ENCODE measurements around the gene MPP4. TPM values are rescaled to one million over a fixed set of nuclear protein-coding genes. Genes with fewer than 3 reads are reported as not detected.

MPP4 gene
- total RNA-seq, 1 donor from 2014 or later: 2.9 TPM

- Histone ChIP-seq H3K27ac (ENCODE audit: low read depth, low read length) (no peak overlapping the region), H2AFZ (ENCODE audit: low read depth, low read length) (no peak overlapping the region), H4K20me1 (ENCODE audit: insufficient read depth, low read length) (no peaks in the 10 kb centered on the region), H3K79me2 (ENCODE audit: insufficient read depth, low read length) (no peaks in the 10 kb centered on the region), H3K9me3 (ENCODE audit: insufficient read depth, low read depth, low read length) (no peaks in the 10 kb centered on the region), H3K9ac (ENCODE audit: low read length) (no peak overlapping the region), H3K4me2 (ENCODE audit: low read length) (no peak overlapping the region), H3K4me3 (ENCODE audit: insufficient read depth, low read depth, low read length) (no peak overlapping the region), H3K36me3 (ENCODE audit: insufficient read depth, low read length) (no peaks in the 10 kb centered on the region), H3K27me3 (ENCODE audit: insufficient read depth, low read length) (no peaks in the 10 kb centered on the region), H3K4me1 (ENCODE audit: insufficient read depth, low read length) (no peaks in the 10 kb centered on the region)
- Mint-ChIP-seq H3K27me3 (ENCODE audit: low read depth, unreplicated experiment) (no peaks in the 10 kb centered on the region), H3K4me3 (ENCODE audit: unreplicated experiment) (no peak overlapping the region), H3K4me1 (ENCODE audit: low read depth, unreplicated experiment) (no peaks in the 10 kb centered on the region), H3K36me3 (ENCODE audit: low read depth, unreplicated experiment) (no peaks in the 10 kb centered on the region), H3K27ac (ENCODE audit: unreplicated experiment) (no peak overlapping the region), H3K9me3 (ENCODE audit: unreplicated experiment) (peaks cover 18% of the 10 kb centered on the region)
- DNase-seq (ENCODE audit: low read depth) (no peak), FAIRE-seq (no peak)
- no peak for TF ChIP-seq CTCF (IDR thresholded peaks at IDR 0.05; ENCODE audit: insufficient read depth, low read depth, low read length)
- TF ChIP-seq EZH2 (IDR thresholded peaks at IDR 0.05; ENCODE audit: insufficient read depth, low read length): no peak
These were observed 90.4 kb downstream of the MPP4 start for GRCh38 chr2:201608021-201608420.

- Histone ChIP-seq H3K27ac (ENCODE audit: low read depth, low read length) (no peak overlapping the region), H3K27me3 (ENCODE audit: insufficient read depth, low read length) (no peaks in the 10 kb centered on the region), H4K20me1 (ENCODE audit: insufficient read depth, low read length) (no peaks in the 10 kb centered on the region), H3K4me1 (ENCODE audit: insufficient read depth, low read length) (no peaks in the 10 kb centered on the region), H3K4me3 (ENCODE audit: insufficient read depth, low read depth, low read length) (no peak overlapping the region), H3K4me2 (ENCODE audit: low read length) (no peak overlapping the region), H2AFZ (ENCODE audit: low read depth, low read length) (no peak overlapping the region), H3K79me2 (ENCODE audit: insufficient read depth, low read length) (no peaks in the 10 kb centered on the region), H3K36me3 (ENCODE audit: insufficient read depth, low read length) (no peaks in the 10 kb centered on the region), H3K9me3 (ENCODE audit: insufficient read depth, low read depth, low read length) (no peaks in the 10 kb centered on the region), H3K9ac (ENCODE audit: low read length) (no peak overlapping the region)
- no peaks in the 10 kb centered on the region for H3K36me3 Mint-ChIP-seq (ENCODE audit: low read depth, unreplicated experiment)
- FAIRE-seq (no peak), DNase-seq (ENCODE audit: low read depth) (no peak)
- no peak overlapping the region for H3K4me3 Mint-ChIP-seq (ENCODE audit: unreplicated experiment)
- TF ChIP-seq EZH2 (IDR thresholded peaks at IDR 0.05; ENCODE audit: insufficient read depth, low read length) (no peak), CTCF (IDR thresholded peaks at IDR 0.05; ENCODE audit: insufficient read depth, low read depth, low read length) (no peak)
- H3K27ac Mint-ChIP-seq (ENCODE audit: unreplicated experiment): no peak overlapping the region
- H3K27me3 Mint-ChIP-seq (ENCODE audit: low read depth, unreplicated experiment): no peaks in the 10 kb centered on the region
- H3K9me3 Mint-ChIP-seq (ENCODE audit: unreplicated experiment): peaks cover 18% of the 10 kb centered on the region
- H3K4me1 Mint-ChIP-seq (ENCODE audit: low read depth, unreplicated experiment): no peaks in the 10 kb centered on the region
These were observed 90.9 kb downstream of the MPP4 start for GRCh38 chr2:201607568-201607967.

DNA sequence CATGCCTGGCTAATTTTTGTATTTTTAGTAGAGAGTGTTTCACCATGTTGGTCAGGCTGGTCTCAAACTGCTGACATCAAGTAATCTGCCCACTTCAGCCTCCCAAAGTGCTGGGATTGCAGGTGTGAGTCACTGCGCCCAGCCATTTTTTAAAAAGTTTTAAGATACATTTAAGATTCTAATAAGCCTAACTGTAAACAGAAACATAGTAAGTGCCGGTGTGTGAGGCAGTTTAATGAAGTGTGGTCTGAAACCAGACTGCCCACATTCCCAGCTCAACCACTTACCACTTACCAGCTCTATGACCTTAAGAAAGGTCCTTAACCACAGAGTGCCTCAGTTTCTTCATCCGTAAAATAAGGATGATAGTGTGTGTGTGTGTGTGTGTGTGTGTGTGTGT, 97.5 kb downstream of the MPP4 start:
- TF ChIP-seq EZH2 (IDR thresholded peaks at IDR 0.05; ENCODE audit: insufficient read depth, low read length) (no peak), CTCF (IDR thresholded peaks at IDR 0.05; ENCODE audit: insufficient read depth, low read depth, low read length) (no peak)
- H3K4me3 Mint-ChIP-seq (ENCODE audit: unreplicated experiment): no peak overlapping the region
- peak; percentile 22 for DNase-seq (ENCODE audit: low read depth)
- no peak overlapping the region for H3K27ac Mint-ChIP-seq (ENCODE audit: unreplicated experiment)
- no peak overlapping the region for H3K4me2 ChIP-seq (ENCODE audit: low read length)
- no peak overlapping the region for H3K4me3 ChIP-seq (ENCODE audit: insufficient read depth, low read depth, low read length)
- H3K36me3 ChIP-seq (ENCODE audit: insufficient read depth, low read length): no peaks in the 10 kb centered on the region
- H3K36me3 Mint-ChIP-seq (ENCODE audit: low read depth, unreplicated experiment): no peaks in the 10 kb centered on the region
- peaks cover 4% of the 10 kb centered on the region for H3K27me3 Mint-ChIP-seq (ENCODE audit: low read depth, unreplicated experiment)
- no peaks in the 10 kb centered on the region for H3K9me3 ChIP-seq (ENCODE audit: insufficient read depth, low read depth, low read length)
- no peak overlapping the region for H2AFZ ChIP-seq (ENCODE audit: low read depth, low read length)
- no peak overlapping the region for H3K27ac ChIP-seq (ENCODE audit: low read depth, low read length)
- H3K4me1 Mint-ChIP-seq (ENCODE audit: low read depth, unreplicated experiment): no peaks in the 10 kb centered on the region
- no peak for FAIRE-seq
- H3K9ac ChIP-seq (ENCODE audit: low read length): no peak overlapping the region
- H4K20me1 ChIP-seq (ENCODE audit: insufficient read depth, low read length): no peaks in the 10 kb centered on the region
- no peaks in the 10 kb centered on the region for H3K79me2 ChIP-seq (ENCODE audit: insufficient read depth, low read length)
- H3K27me3 ChIP-seq (ENCODE audit: insufficient read depth, low read length): no peaks in the 10 kb centered on the region
- no peaks in the 10 kb centered on the region for H3K9me3 Mint-ChIP-seq (ENCODE audit: unreplicated experiment)
- no peaks in the 10 kb centered on the region for H3K4me1 ChIP-seq (ENCODE audit: insufficient read depth, low read length)

Data from astrocyte (in vitro differentiated cells and primary cell).